Right lobe of liver (tissue), 4 donors: ENCODE measurements around the gene TBX21.

Experiments used
- CTCF ChIP-seq, 4 donors: fragments of 200-600 bp in 3 of 4; fragments of 450-650 bp in 1 of 4; IDR thresholded peaks; one replicate each; pipeline versions ENCODE4 v1.5.1 to v1.8.0; 2016 to 2022; ENCODE audit warnings: antibody characterized with exemption in 4 of 4, mild to moderate bottlenecking in 2 of 4
- POLR2A ChIP-seq: fragments of 450-650 bp; IDR thresholded peaks from one replicate; pipeline ENCODE4 v1.6.1; 2017; ENCODE audit warnings: antibody characterized with exemption, mild to moderate bottlenecking
- donor health status: DM: no; HTN: no; CAD: no.
- donor health status: DM: no; HTN: no; CAD: no.
- donor health status: DM: no; HTN: yes; CAD: no.

DNA sequence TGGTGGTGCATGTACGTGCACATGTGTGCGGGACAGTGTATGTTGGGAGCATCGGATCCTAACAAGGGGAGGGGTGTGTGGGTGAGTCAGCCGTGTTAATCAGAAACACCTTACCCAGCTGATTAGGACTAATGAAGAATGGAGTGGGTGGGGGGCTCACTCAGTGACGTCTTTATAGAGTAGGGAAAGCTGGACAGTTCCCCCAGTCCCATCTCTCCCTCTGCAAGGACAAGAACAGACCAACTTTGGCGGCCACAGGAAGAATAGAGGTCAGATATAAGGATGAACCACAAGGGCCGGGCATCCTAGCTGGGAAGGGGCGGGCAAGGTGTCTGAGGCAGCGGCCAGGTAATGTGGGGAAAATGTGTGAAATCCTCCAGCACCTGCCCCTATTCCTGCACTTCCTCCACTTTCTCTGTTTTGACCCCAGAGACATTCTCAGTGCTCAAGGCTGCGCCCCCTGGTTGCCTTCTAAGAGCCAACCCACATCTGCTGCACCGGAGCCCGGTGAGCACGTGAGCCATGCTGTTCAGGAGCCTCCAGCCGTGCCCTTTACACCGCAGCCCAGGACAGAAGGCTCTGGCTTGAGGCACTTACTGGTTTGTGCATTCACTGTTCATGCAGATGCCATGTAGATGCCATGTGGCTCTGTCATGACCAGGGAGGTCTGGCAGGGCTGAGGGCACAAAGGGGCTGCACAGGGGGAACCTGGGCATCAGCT lies 18.9 kb upstream of the TBX21 start:
- TF ChIP-seq CTCF (IDR thresholded peaks at IDR 0.05), result no peak
- no peak for TF ChIP-seq POLR2A
